ENCODE results near the gene RAB7B.
"Not testable (repeated sequence)": the region's sequence is repeated elsewhere in the genome, so short reads cannot be mapped to it uniquely, and the experiment has no call there.

RAB7B gene, protein sequence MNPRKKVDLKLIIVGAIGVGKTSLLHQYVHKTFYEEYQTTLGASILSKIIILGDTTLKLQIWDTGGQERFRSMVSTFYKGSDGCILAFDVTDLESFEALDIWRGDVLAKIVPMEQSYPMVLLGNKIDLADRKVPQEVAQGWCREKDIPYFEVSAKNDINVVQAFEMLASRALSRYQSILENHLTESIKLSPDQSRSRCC

DNA sequence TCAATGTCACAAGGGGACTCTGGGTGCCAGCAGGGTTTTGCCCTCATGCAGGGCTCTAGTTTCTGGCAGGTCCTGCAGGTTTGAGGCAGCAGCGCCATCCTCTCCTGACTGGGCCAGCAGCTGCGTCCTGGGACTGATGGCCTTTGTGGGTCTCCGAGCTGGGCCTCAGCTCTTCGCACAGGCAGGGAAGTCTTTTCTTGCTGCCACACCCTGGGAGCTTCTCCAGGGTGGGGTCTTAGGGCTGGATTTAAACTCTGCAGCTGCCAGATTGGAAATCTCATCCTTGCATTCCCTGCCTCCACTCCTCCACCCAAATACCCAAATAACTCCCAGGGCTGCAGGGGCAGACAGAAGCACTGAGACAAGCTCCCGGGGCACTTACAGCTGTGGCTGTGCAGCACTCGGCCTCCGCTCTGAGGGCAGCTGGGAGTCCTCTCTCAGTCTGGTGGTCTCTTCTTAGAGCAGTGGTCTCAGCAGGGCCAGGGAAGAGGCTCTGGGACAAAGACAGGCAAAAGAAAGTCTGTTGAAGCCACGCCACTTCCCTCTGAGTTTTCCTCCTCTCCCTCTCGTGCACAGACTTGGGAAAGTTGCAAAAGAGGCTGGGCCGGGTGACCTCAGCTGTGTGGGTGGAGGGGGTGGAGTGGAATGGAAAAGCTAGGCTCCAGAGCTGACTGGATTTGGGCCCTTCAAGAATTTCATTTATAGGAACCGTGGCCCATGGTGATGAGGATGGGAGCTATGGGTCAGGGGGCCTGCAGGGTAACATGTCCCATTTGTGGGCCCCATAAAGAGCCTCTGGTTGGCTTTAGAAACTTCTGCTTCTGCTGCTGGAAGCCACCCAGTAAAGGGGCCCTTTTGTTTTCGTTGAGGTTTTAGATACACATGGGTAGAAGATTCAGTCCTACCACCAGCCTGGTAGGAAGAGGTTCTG, at the start of gene RAB7B:
Gene RAB7B (minus strand): TSS at position 525 of the 931 bp plus-strand sequence. CDS start 9,260 bp downstream, outside the sequence.
- DNase-seq, result peak; percentile 56

DNA sequence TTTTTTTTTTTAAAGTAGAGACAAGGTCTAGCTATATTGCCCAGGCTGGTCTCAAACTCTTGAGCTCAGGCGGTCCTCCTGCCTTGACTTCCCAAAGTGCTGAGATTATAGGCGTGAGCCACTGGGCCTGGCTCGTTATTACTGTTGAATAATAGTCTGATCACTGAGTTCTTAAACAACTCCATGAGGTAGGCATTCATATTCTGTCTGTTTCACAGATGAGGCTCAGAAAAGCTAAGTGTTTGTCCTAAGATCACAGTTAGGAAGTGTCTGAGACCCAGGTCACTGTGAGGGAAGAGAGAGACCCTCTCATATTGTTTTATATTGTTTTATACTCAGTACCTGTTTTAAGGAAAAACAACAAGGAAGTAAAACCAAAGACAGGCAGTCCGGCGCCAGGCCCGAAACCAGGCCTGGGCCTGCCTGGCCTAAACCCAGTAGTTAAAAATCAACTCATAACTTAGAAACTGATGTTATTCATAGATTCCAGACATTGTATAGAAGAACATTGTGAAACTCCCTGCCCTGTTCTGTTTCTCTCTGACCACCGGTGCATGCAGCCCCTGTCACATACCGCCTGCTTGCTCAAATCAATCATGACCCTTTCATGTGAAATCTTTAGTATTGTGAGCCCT, 49.2 kb upstream of the RAB7B start:
- not testable (repeated sequence) for DNase-seq

DNA sequence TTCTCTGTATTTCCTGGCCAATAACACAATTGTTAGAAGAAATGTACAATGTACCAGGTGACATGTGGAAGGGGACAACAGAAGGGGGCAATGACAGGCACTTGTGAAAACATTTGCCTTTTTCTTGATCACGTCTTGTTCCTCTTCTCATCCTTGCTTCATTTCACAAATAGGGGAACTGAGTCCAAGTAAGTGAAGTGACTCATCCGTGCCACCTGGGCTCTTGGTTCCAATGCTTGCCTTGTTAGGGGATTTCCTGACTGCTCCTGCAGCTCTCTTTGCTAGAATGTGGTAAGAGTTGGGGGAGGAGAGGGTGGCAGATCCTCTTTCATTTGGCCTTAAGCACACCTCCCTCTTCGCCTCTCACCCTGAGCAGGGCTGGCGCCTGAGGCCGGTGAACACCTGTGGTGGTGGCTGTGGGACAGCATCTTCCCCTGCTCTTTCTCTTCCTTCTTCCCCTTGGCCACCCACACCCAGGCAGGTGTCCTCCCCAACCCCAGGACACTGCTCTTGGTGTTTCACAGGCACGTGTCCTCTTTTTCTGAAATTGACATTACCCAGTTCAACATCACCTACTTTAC, 47.5 kb upstream of the RAB7B start:
- DNase-seq, result no peak

DNA sequence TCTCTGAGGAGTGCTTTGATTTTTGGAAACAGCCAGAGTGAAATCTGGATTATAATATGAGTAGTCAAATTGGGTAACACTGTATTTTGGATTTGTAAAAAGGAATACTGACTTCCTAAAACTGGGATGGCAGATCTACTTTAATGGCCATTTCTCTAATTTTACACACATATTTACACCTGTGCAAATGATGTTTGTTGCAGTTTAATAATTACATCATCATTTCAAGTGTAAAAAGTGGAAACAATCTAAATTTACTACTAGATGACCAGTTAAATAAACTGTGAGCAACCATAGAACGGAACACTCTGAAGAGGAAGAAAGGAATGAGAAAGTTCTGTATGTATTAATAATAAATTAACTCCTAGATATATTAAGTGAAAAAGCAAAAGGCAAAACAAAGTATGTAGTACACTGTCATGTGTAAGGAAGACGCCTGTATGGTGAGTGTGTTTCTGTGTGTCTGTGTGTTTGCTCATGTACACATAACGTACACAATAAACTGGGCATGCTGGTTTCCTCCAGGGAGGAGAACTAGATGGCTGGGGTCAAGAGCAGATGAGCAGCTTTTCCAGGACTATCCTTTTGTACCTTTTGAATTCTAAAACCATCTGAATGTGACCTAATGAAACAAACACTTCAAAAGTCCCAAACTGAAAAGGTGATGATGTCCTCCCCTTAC, 46.9 kb upstream of the RAB7B start:
- no peak for DNase-seq

DNA sequence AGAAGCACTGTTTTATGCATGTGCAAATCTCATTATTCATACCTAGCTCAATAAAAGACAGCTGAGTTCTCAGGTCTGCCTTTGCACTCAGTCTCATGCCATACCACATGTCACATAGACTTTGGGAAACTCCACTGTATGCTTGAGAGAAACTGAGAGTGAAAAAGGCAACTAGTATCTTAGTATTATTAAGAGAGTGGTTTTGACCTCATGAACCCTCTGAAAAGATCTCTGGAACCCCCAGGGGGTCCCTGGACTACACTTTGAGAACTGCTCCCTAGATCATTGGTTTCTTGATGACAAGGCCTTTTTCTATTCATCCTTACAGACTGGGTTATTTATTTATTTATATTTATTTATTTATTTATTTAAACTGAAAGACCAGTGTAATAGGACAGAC, 46.1 kb upstream of the RAB7B start:
- DNase-seq, result no peak

DNA sequence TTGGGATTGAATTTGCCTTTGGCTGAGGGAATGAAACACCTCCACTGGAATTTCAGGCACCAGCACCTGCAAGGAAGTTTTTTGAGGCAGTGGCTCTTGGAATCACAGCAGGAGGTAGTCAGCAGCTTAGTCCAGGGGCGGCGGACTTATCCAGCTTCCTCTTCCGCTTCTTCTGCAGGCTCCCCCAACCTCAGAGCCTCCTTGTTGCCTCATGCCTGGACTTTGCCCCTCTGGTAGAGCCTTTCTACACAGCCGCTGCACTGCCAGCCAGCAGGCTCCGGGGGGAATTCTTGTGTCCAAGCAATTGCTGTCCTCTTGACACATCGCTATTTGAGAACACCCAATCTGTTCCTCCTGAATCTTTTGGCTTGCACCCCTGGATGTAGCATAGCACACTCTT, 45.4 kb upstream of the RAB7B start:
- DNase-seq, result no peak

DNA sequence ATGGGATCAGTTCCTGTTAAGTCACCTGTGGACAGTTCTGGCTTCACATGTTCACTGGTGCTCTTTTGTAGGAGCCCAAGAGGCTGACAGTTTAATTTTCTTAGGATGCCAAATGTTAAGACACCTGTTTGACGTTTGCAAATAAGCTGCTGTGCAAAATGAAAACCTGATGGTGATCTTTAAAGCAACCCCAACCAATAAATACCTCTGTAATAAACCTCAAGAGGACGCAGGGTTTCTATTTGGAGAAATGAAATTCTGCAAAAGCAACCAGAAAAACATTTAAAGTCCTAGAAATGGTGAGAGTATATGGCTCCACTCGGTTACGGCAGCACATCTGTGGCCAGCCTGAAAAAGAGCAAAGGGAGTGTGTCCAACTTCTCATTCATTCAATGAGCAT, 44.1 kb upstream of the RAB7B start:
- DNase-seq, result no peak

DNA sequence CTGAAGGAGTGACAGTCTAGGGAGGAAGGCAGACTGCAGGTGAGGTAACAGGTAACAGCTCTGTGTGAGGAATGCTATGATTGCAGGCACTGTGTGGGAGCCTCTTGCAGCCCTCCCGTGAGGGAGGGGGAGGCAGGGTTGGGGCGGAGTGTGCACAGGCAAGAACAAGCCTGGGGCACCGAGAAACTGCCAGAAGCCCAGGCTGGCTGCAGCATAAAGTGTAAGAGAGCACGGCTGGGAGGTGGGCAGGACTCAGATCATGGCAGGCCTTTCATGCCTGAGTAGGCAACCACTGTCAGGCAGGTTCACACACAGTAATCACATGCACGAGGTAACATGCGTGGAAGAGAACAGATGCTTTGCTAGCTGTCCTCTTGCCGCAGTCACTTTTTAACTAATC, 38.4 kb upstream of the RAB7B start:
- DNase-seq, result no peak

DNA sequence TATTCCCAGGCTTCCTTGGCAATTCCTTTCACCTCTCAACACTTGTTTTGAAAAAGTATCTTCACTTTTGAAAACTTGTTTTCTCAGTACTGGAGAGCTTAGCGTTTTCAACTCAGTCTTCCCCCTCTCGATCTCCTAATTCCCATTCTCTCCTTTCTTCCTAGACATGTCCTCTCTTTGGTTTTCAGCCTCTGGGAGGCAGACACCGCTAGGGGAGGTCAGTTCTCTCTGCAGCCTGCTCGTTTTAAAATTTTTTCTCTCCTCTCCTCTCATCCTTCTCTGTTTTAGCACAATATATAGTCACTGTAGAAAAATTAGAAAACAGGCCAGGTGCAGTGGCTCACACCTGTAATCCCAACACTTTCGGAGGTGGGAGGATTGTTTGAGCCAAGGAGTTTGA, 37.1 kb upstream of the RAB7B start:
- no peak for DNase-seq

DNA sequence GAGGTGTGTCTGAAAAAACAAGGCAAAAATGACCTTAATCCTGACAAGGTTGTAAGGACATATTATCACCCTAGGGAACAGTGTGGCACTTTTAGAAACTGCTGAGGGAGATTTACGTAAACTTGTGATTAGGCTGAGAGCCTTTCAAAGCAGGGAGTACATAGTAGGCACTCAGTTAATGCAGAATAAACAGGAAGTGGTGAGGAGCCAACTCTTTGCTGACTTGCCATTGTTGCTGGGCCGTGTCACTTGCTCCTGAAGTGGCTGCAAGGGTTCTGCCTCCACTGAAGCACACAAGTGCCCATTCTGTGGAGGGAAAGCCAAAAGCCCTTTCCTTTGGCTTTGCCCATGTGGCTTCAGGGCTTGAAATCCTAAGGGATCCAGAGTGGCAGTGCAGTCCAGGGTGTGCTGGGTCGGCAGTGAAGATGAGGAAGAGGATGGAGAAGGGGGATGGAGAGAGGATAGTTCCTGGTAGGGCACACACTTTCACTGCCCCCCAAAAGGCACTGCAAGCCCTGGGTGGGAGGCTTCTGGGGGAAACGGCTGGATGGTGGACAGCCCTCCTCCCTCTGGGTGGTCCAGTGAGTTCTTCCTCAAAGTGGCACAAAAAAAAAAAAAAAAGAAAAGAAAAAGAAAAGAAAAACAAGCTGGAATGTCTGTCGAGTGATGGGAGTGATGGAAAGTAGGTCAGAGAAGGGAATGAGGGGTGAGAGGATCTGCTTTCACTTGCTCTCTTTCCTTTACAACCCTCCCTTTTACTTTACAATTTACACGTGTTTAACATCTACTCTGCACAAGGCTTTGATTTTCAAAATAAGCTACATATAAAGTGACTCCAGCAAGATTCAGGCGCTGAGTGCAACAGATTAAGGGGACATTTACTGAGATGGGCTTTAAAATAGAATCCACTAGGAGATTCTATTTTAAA, 36.1 kb upstream of the RAB7B start:
- no peak for DNase-seq

DNA sequence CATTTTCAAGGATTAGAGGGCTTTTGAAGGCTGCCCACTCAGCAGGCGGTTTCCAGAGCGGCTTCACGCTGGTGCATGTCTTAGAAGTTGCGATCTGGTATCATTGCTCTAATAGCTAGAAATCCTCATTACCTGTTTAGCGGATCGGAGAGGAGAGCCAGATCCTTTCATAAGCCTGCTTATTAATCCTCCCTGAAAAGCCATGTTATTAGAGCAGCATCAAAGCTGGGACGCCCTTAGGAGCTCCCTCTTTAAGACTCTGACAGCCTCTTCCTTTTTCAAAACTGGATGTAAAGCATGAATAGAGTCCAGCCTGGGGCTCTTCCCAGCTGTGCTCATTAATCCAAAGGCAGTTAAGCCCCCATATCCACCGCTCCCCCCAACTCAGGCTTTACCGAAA, 34.4 kb upstream of the RAB7B start:
- DNase-seq, result no peak

DNA sequence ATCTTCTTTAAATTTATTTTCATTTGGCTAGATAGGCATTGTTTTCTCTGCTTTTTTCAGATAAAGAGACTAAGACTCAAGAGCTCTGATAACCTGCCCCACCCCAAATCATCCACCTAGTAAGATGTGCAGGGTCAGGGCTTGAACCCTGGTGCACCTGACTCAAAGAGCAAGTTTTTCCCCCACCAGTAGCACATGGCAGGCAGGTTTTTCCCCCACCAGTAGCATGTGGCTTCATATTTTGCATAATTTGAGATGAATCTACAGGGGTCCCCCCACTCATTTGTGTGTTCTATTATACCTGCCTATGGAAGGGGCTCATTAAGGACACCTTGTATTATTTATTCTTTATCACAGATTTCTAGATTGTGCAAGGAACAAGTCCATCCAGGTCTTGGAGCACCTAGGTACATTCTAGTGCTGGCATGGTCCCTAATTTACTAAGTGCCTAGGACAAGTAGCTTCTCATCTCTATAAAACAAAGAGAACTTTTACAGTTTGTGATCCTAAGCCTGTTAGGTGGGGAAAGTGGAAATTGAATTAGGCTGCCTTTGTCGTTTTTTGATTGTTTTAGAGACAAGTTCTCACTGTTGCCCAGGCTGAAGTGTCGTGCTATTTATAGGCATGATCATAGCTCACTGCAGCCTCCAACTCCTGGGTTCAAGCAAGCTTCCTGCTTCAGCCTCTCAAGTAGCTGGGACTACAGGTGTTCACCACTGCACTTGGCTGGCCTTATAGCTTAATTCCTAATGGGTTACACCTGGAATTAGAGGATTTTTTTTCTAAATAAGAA, 33.7 kb upstream of the RAB7B start:
- no peak for DNase-seq

DNA sequence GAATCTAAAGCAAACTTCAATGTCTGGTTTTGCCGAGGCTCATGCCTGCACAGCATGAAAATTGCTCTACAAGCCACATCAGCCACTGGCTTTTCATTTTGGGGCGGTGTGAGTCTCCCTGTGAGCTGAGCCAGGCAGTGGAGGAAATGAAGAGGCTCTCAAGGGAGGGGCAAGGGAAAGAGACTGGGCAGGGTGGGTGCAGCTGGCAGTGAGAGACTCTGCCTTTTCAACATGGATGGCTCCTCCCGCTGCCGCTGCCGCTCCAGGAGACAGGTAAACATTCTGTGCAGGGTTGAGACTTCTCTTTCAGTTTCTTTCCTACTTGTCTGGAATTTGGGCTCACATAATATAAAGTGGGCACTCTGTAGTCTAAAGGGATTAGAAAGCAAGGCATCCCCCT, 31.8 kb upstream of the RAB7B start:
- no peak for DNase-seq

DNA sequence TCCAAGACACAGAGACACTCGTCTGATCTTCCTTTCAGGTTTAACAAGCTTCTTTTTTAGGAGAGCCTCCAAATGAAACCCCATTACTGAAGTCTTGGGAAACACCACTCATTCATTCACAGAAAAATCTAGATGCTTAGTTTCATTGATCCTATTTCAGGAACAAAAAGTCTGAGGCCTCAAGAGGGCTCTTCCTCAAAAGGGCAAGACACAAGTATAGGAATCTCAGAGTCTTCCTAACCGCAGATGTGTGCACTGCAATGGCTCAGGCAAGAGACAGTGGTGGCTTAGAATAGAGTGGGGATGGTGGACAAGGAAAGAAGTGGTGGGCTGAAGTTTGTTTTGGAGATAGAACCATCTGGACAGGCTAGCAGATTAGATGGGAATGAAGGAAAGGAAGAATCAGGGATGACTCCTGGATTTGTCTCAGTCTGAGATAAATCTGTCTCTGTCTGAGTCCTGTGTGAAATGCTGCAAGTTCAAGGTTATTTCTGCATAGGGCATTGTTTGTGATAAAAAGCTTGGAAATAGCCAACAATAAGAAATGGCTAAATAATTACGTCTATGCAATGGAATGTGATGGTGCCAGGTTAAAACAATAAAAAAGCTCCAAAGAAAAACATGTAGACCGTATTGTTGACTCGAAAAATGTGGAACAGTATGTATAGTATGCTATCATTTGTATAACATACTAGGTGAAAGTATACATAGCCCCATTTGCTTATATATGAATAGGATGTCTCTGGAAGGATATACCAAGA, 29.4 kb upstream of the RAB7B start:
- no peak for DNase-seq

DNA sequence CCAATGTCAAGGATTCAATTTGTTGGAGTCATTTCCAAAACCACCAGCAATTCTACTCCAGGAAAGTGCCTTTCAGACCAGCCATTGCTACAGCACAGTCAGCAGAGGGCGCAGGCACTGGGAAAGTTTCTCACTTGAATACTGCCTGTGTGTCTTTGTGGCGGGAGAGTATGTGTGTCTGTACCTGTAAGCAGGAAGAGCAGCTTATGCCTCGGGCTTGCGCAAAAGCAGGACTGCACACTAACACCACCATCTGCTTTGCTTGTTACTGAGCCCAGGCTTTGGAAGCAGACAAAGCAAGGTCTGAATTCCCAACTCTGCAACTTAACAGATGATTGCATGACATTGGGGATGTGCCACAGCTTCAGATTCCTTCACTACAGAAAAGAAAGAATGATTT, 27.5 kb upstream of the RAB7B start:
- DNase-seq, result peak; percentile 59

DNA sequence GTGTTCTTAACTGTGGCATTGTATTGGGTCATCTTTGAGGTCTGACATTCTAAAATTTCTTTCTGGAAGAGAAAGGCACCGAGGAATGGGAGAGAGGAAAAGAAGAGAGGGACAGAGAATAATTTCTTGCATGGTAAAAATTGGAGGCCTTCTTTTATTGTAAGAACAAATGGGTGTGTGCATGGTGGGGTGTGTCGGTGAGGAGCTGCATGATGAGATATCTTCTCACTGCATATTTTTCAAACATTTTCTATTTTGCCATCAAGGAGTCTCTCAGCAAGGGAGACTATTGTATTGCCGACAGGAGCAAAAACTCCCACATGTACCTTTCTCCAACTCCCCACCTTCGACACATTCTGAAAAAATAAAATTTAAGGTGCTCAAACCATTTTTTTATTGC, 27.0 kb upstream of the RAB7B start:
- DNase-seq, result no peak

DNA sequence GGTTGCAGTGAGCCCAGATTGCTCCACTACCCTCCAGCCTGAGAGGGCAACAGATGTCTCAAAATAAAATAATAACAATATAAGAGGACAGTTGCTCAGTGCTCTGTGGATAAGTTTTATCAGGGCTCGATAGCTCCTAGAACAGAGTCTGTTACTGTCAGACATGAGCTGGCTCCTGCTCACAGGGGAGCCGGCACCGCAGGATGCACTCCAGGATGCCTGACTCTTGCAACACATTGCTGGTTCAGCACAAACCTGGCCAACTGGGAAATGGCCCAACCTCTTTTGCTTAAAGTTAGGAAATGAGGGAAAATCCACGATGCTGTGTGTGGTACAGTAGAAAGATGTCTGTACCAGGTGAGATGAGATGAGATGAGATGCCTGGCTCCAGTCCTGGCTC, 26.3 kb upstream of the RAB7B start:
- DNase-seq, result peak; percentile 3

DNA sequence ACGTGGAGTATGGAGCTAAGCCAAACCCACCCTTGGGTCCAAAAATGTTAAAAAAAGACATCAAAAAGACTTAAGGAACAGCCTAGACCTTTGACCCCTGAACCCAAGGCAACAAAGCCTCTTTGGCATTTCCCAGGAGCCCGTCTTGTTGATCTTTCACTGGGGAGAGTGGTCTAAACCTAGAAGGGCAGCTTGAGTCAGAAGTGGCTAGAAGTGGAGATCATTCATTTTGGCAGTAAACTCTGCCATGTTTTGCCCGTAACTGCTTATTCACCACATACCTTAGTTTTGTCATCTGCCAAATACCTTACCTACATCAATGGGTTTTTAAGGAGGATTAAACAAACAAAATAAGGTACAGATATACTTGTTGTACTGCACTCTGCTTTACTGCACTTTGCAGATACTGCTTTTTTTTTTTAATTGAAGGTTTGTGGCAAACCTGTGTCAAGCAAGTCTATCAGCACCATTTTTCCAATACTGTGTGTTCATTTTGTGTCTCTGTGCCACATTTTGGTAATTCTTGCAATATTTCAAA, 22.2 kb upstream of the RAB7B start:
- DNase-seq, result no peak

DNA sequence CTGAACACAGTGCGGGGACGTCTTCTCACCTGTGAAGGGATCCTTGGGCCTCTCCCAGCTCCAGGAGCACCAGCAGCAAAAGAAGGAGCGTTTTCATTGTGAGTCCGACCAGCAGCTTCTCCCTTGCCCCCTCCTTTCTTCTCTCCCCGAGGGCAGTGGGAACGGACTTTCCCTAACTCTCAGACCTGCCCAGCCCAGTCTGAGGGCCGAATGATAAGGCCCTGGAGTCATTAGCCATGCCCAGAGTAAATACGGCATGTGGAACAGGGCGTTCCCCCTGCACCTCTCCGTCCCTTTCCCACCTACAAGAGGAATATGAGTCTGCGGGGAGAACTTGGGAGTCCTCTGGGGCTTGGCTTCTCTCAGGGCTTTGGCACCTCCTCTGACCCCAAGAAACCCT, 20.5 kb upstream of the RAB7B start, which contains the start of gene CTSE:
Gene CTSE (minus strand): TSS at position 201 of the 400 bp plus-strand sequence. CDS start 104 bp downstream, at position 97.
- no peak for DNase-seq

DNA sequence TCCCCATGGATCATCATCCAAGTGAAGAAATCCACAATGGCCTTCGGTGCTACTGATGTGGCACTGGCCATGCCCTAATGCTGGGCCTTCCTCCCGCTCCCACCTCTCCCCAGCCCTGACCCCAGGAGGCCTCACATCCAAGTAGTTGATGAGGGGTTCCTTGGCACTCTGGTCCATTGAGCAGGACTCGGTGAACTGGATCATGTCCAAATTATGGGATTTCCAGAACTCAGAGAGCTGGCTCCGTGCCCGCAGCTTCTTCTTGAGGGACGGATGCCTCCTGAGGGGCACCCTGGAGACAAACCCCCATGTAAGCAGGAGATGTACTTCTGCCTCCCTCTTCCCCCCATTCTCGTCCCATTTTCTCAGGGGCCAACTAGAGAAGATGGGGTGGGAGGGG, 19.6 kb upstream of the RAB7B start:
- no peak for DNase-seq
